HG03520 (cell line): ENCODE results near the gene NIT2.
A peak's percentile ranks its signal among the peaks of the same experiment; 100 is the strongest.
"Not testable (repeated sequence)": the region's sequence is repeated elsewhere in the genome, so short reads cannot be mapped to it uniquely, and the experiment has no call there.

Experiments
- ATAC-seq: cut with Tn5 transposase; IDR thresholded peaks from one replicate; pipeline ENCODE4 v1.9.1; 2021; ENCODE audit warnings: mild to moderate bottlenecking, moderate library complexity; ENCODE audit not compliant: unreplicated experiment

Gene NIT2, protein sequence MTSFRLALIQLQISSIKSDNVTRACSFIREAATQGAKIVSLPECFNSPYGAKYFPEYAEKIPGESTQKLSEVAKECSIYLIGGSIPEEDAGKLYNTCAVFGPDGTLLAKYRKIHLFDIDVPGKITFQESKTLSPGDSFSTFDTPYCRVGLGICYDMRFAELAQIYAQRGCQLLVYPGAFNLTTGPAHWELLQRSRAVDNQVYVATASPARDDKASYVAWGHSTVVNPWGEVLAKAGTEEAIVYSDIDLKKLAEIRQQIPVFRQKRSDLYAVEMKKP

DNA sequence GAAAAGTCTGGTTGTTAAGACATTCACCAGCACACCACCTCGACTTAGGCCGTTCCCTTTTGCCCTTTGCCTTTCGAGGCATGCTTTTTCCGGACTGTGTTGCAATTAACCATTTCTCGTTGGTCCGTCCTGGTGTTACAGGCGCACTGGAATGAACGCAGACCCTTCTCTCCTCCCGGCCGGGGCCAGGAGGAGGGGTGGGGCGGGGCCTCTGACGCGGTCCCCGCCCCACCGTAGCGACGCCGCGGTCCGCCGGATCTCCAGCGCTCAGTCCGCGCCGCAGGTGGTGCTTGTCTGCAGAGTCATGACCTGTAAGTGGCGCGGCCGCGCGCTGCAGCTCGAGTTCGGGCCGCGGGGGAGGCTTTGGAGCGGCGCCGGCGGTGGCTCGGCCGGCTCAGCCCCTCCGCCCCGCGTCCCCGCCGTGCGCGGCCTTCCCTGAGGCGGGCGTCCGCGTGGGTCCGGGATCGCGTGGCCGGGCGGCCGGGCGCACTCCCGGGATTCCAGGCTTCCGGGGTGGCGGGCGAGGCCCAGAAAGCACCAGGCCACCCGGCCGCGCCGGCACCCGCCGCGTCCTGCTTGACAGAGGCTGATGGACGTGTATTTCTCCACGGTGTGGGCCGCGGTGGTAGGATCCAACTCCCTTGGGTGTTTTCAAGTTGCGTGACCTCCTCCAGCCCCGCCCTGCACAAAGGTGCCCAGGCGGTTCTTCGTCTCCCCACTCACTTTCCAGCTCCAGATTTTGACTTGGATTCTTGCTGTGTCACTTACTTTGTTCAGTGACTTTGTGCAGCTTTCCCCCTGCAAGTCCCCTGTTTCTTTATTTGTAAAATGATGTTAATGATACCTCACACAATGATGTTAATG lies at the start of gene NIT2:
TSS of gene NIT2 (plus strand) at position 270 of the 864 bp plus-strand sequence. CDS start at position 305, 35 bp downstream.
- peak; percentile 94 for ATAC-seq

DNA sequence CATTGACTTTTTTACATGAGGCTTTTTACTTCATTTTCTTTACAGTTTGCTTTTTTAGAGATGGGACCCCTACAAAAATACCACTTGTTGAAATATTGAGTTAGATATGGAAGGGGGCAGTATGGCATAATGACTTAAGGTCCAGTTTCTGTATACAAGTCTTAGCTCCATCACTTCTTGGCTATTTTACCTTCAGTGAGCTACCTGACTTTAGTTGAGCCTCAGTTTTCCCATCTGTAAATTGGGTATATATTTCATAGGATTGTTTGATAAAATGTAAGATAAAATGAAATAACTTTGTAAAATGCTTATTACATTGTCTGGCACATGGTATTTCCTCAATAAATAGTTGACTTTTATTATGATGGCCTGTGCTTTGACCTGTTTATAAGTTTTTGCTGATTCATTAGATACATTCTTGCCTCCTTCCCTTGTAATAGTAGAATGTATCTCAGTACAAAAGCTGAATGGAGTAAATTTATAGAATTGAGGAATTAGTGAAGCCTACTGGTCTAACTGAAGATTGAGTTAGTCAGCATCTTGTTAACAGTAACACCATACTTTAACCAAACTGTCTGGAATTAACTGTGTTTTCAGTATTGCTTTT lies 46.2 kb upstream of the NIT2 start:
- no peak for ATAC-seq

DNA sequence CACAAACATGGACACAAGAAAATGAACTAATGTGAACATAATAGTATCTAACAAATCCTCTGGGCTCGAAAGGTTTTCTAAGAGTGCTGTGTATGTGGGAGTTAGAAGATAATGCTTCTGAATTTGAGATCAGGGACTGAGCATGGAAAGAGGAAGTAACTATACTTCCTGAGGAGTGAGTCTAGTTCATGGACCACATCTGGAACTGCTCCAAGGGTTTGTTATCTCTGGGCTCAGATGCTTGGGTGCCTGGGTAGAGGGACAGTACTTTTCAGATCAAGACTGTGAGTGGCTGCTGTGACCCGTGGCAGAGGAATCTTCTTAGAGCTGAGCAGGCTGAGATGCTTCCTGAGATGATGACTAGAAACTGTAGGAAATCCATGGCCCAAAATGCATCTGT lies 45.2 kb upstream of the NIT2 start:
- ATAC-seq: no peak

DNA sequence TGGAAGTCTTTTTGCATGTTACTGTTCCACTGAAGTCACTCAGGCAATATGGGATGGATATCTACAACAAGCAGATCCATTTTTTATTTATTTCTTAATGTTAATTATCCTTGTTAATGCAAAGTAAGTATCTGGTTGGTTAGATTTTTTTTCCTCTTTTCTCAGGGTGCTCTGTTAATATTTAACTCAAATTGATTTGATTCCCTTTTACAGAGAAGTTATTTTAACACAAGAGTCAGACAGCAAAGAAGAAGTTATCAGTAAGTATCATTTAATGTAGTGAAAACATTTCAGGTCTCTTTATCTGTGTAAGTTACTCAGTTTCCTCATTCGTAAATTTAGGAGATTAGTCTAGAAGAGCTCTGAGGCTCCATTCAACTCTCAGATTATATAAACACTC lies 39.5 kb upstream of the NIT2 start:
- ATAC-seq: no peak

DNA sequence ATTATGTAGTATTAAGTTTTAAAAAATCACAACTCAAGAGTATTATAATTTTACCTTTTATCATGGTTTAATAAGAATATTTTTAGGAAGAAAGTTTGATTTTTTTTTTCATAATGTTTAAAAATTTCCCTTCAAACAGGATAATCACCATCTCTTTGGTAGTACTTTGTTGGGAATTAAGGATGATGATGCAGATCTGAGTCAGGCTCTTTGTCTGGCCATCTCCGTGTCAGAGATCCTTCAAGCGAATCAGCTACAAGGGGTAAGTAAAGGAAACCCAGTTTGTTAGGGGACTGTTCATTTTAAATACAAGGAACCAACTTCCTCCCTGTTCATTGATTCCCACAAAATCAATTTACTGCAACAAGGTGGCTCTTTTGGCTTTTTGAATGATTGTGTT lies 36.8 kb upstream of the NIT2 start:
- no peak for ATAC-seq

DNA sequence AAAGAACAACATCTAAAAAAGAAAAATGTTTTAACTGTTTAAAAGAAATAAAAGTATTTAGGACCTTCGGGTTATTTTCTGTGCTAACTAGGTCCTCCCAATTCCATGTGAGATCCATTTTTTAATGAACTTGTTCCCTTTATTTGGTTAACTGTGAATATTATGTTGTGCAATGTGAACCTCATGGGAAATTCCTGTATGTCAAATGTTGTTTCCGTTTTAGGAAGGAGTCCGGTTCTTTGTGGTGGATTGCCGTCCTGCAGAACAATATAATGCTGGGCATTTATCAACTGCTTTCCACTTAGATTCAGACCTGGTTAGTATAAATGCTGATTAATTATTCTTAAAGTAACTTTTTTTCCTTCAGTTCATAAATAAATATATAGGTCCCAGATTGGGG lies 35.5 kb upstream of the NIT2 start:
- no peak for ATAC-seq

DNA sequence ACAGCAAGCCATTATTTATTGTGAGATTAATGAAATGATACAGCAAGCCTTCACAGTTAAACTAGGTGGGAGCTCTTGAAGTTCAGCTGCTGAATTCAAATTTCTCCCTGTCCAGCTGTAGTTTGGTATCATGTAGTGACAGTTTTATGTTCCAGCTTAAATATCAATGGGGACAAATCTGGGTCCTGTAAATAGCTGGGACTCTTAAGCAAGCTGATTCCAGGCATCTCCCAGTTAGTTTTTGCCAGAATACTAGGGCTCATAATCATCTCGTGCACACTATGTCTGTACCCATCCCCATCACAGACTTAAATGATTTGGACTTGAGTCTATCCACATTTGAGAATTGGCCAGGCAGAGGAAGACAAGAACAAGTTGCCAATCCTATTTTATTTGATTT lies 27.9 kb upstream of the NIT2 start:
- no peak for ATAC-seq

DNA sequence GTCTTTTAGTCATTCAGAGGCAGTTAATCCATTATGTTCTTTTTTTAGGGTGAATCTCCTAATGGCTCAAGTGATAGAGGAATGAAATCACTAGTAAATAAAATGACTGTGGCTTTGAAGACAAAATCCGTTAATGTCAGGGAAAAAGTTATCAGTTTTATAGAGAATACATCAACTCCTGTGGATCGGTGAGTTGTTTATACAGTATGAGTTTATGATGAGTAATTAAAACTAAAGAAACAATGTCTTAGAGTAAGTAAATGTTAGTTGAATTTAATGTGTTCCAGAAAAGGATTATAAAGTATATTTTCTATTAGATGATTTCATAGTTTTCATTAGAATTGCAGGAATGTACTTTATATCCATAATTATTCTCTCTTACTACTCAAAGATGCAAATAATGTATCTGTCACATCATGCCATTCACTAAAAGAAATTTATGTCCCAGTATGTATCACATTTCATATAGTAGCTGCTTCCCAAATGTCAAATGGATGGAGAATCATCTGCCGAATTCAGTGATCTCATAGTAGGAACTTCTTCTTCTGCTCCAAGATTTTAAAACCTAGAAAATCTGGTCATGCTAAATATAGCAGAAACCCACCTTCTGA lies 24.1 kb upstream of the NIT2 start:
- ATAC-seq: no peak

DNA sequence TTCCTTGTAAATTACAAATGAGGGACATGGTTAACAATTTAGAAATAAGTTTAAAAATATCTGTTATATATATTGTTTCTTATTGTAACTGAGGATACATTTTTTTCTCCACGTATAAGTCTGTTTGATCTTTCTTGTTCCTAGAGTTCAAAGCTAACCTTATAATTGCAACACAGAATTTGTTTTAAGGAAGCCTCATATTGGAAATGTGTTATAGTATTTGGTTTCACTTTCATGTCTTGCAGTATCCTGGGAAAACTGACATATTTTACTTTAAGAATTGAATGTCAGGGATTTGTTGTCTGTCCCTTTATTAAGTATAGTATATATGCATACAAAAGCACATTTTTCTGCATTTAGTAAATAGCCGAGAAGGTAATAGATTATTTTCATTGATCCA lies 23.5 kb upstream of the NIT2 start:
- ATAC-seq: no peak

DNA sequence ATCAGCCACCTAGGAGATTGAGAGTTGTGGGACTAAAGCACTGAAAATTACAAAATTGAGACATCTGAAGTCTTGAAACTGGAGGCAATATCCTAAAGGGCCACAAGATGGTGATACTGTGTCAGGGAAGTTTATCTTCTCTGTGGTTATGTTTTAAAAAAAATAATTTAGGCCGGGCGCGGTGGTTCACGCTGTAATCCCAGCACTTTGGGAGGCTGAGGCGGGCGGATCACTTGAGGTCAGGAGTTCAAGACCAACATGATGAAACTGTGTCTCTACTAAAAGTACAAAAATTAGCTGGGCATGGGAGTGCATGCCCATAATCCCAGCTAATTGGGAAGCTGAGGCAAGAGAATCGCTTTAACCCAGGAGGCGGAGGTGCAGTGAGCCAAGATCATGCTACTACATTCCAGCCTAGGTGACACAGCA lies 17.9 kb upstream of the NIT2 start:
- ATAC-seq: no peak

DNA sequence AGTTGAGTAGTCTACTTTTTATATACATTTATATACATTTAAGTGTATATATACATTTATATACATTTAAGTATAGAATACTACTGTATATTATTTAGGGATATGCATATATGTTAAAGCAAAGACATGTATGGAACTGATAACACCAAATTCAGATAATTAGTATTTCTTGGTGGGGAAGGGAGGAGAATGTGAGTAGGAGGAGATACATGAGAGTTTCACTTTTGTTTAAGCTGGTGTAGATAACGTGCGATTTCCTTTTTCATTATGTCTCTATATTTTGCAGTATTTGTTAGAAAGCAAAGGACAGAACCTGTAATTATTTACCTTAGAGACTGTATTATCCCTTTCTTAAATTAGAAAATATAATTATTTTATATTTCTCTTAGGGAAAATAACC lies 16.6 kb upstream of the NIT2 start:
- ATAC-seq: peak; percentile 51

DNA sequence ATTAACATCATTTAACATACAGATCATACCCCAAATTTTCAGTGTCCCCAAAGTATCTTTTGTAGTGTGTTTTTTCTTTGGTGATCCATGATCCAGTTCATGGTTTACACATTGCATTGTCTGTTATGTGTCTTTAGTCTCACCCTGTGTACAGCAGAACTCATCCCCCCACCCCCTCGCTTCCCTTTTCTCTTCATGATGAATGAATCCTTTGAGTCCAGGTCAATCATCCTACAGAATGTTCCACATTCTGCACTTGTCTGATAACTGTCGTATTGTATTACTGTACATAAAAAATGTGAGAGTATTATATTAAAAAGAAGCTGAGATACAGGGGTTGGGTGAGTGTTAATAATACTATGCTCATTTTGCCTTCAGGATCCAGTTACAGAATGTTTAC lies 14.6 kb upstream of the NIT2 start:
- ATAC-seq: no peak

DNA sequence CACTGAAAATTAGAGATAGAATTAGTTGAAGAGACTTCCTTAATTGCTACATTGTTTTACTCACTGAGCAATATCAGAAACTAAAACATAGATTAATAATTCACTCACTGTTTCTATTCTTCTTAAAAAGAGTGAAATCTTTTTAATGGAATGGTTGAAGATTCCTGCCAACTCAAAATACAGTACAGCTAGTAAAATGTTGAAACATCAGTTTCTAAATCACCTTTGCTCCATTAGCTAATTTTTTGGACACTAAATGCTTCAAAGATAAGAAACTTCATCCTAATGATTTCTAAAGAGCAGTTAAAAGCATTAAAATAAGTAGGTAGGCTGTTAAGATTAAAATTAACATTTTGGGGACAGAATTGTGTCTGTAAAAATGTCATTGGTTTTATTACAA lies 10.5 kb upstream of the NIT2 start:
- no peak for ATAC-seq

DNA sequence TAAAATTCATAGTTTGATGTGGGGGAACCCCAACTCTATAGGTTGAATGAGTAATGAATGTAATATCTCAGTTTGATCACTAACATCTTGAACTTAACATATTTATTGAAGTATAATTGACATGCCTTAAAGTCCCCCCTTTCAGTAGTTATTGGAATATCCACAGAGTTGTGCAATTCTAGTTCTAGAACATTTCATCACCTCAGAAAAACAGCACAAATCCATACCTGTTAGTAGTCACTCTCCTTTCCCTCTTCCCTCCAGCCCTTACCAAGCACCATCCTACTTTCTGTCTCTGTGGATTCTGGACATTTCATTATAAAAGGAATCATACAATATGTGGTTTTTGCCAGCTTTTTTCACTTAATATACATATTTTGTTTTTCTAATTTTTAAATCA lies 8.7 kb upstream of the NIT2 start:
- no peak for ATAC-seq

DNA sequence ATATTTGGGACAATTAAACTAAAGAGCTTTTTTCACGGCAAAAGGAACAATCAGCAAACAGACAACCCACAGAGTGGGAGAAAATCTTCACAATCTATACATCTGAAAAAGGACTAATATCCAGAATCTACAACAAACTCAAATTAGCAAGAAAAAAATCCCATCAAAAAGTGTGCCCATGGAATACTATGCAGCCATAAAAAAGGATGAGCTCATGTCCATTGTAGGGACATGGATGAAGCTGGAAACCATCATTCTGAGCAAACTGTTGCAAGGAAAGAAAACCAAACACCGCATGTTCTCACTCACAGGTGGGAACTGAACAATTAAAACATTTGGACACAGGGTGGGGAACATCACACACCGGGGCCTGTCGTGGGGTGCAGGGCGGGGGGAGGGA lies 7.2 kb upstream of the NIT2 start:
- not testable (repeated sequence) for ATAC-seq

DNA sequence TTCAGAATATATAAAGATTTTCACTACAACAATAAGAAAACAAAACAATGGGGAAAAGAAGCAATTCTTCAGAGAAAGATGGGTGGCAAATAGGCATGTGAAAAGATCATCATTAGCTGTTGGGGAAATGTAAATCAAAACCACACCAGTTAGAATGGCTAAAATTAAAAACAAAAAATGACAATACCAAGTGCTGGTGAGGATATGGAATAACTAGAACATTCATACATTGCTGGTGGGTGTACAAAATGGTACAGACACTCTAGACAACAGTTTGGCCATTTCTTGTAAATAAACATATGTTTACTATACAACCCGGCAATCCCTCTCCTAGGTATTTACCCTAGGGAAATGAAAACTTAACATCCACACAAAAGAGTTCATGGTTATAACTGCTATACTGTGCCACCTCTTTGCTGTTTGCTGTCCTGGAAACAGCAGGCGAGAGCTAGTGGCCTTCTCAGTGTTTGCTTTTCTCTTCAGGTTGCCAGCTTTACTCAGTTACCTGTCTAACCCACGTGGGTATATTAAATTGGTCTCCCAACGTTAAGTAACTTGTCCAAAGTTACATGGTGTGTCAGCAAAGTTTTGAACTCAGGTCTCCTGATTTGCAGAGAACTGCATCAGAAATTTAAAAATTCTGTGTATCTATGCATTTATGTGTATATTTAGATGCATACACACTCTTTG lies 4.6 kb upstream of the NIT2 start:
- ATAC-seq: no peak

DNA sequence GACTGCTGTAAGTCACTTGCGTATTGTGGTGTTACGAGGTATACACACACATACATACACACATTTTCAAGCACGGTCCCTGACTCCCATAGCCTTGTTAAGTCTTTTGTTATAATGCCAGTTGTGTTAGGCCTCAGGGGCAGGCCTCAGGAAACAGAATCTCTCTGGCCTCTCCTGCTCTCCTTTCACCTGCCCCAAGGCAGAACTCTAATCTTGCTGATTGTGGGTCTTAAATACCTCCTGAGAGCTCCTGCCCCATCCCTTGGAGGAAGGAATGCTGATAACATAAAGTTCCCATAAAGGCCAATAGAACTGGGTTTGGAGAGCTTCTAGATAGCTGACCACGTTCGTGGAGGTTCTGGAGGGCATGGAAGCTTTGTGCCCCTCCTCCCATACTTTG lies 3.9 kb upstream of the NIT2 start:
- no peak for ATAC-seq

DNA sequence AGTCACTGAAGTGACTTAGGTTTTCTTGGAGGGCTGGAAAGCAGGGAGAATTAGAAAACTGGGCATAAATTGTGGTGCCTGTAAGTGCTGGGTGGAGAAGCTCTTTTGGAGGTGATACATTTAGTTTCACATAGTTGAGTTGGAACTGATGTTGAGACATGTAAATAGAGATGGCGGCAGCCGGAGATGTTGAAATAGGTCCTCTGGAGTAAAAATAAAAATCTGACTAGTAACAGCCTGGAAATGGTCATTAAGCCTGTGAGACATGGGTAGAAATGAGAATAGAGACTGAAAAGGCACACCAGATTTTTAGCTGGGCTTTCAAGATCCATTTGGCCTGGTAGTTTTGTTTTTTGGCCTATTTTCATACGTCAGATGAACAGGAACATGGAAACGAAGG lies 2.9 kb upstream of the NIT2 start:
- ATAC-seq: no peak

DNA sequence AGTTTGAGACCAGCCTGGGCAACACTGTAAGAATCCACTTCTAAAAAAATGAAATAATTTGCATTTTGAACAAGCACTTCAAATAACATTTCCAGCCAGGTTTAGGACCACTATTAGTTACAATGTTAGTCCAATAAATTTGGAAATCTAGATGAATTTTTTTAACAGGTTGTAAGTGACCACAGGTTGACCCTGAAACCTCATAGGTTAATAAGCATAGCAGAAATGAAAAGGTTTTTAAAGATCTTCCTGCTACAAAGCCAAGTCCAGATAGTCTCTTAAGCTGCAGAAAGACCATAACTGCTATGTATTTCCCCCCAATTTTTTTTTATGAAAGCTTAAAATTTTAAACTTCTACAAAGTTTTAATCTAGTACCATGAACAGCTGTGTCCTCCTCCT lies 1.5 kb upstream of the NIT2 start:
- no peak for ATAC-seq

DNA sequence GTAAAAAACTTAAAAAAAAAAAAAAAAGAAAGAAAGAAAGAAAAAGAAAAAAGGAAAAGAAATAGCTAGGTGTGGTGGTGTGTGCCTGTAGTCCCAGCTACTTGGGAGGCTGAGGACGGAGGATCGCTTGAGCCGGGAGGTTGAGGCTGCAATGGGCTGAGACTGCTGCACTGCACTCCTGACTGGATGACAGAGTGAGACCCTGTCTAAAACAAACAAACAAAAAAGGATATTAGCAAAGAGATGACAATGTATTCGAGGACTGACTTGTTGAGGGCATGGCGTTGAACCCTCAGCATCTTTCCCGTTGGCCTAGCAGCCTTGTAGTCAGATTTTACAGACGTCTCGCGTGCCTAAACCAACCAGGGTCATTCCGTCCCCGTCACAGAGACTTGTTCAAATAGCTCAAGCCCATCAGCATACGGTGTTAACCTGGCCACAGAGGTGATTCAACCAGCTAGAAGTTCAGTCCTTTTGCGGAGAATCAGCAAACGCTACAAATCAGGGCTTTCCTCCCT lies 528 bp upstream of the NIT2 start:
- ATAC-seq: peak; percentile 23

DNA sequence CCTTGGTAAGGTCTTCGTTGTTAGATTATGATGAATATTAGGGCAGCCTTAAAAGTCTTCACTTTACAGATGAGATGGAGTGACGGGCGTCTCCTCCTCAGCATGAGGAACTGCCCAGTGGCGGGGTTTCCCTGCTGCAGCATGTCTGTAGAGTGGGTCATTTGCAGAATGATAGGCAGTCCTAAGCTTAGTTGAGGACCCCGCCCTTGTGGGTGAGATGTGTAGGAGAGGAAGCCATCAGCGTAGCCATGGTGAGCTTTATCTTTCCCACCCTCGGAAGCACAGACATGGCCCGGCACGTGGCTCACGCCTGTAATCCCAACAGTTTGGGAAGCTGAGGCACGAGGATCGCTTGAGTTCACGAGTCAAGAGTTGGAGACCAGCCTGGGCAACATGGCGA lies 877 bp downstream of the NIT2 start:
- ATAC-seq: peak; percentile 49
